ENCODE results near the gene NRG3. TPM values are rescaled to one million over a fixed set of nuclear protein-coding genes. Genes with fewer than 3 reads are reported as not detected.

The NRG3 gene
- total and polyA plus RNA-seq, 2 donors (not counting 1 experiment from before 2014, with no cell fraction given): 0.06 TPM; not detected in 1

DNA sequence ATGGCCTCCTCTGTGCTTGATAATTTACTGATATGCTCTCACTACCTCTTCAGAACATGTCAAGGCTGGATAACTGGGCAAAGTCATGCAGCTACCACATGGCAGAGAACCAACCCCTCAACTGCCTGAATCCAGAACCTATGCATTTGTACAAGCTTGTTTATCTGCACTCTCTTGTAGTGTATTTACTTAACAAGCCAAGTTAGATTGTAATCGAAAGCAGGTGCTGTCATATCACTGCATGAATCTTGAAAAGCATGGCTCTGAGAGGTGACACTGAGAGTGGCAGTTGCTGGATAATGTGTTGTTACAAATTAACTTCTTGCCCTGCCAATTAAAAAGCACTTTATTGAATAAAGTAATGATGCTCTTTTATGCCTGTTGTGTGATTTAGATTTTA is 588.6 kb downstream of the NRG3 start:
- Mint-ChIP-seq H3K27ac (no peak overlapping the region), H3K4me3 (no peak overlapping the region), H3K27me3 (no peaks in the 10 kb centered on the region), H3K4me1 (no peaks in the 10 kb centered on the region), H3K9me3 (ENCODE audit: insufficient read depth) (peaks cover 6% of the 10 kb centered on the region)
- Histone ChIP-seq H3K27me3 (replicated peaks in 1 of 4; ENCODE audit: control extremely low read depth in 1 of 4, control insufficient read depth in 3 of 4, insufficient read depth in 4 of 4, low read length in 3 of 4) (no peaks in the 10 kb centered on the region), H3K9me3 (ENCODE audit: control extremely low read depth in 1 of 3, control insufficient read depth in 2 of 3, insufficient read depth in 1 of 3, low read length in 2 of 3) (no peaks in the 10 kb centered on the region), H3K27ac (ENCODE audit: low read length in 2 of 2) (no peak overlapping the region), H3K9ac (ENCODE audit: low read length) (no peak overlapping the region), H3K4me3 (ENCODE audit: control extremely low read depth in 1 of 5, extremely low read depth in 1 of 5, insufficient read depth in 1 of 5, low read depth in 2 of 5, low read length in 4 of 5) (no peak overlapping the region), H3K4me2 (replicated peaks; ENCODE audit: low read depth, low read length, poor library complexity, severe bottlenecking) (no peak overlapping the region), H2AFZ (ENCODE audit: insufficient read depth, low read depth, low read length, poor library complexity, severe bottlenecking) (no peak overlapping the region), H3K36me3 (replicated peaks in 1 of 2; ENCODE audit: control extremely low read depth in 1 of 2, control insufficient read depth in 1 of 2, extremely low read depth in 1 of 2, insufficient read depth in 2 of 2, low read length in 1 of 2) (no peaks in the 10 kb centered on the region), H3K79me2 (ENCODE audit: control insufficient read depth, insufficient read depth, low read length) (no peaks in the 10 kb centered on the region), H4K20me1 (ENCODE audit: control insufficient read depth, insufficient read depth, low read length, poor library complexity, severe bottlenecking) (no peaks in the 10 kb centered on the region), H3K4me1 (ENCODE audit: control insufficient read depth in 2 of 2, insufficient read depth in 2 of 2, low read length in 2 of 2) (no peaks in the 10 kb centered on the region)
- no peak for TF ChIP-seq EZH2 (IDR thresholded peaks at IDR 0.05; ENCODE audit: borderline replicate concordance, insufficient read depth, low read depth, low read length, poor library complexity, severe bottlenecking)
- TF ChIP-seq CTCF (IDR thresholded peaks at IDR 0.05): no peak
- intact Hi-C loops (cut with micrococcal nuclease): no loop called here
- ChIA-PET POLR2A (no interaction called here), CTCF (no interaction called here)
- DNase-seq (no peak), ATAC-seq (ENCODE audit: low read depth) (no peak)
- no CpG with 5 or more reads among the region's 1 CpG for WGBS (ENCODE audit: insufficient coverage)

DNA sequence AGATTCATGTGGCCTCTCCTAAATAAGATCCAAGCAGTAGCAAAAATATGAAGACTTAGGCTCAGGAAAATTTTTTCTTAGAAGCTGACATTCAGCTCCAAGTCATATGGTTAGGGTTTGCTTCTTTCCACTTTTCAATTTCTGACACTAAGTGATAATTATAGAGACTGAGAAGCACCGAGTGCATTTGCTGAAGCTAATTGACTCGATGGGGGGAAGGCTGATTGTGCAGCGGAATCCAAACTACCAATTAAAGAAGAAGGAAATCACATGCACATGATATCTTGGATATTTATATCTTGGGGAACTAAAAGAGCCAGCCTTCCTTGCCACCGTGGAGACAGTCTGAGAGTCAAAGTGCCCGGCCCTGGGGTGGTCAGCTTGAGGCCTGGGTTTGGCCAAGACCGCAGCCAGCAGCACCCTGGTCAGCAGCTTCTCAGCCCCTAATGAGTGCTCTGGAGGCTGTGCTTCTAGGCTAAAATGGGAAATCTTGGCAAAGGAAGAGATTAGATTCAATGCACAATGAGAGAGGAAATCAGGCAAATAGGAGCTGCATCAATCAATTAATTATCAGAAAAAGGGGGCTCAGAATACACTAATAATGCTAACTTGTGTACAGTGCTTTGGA is 589.3 kb downstream of the NRG3 start:
- no peaks in the 10 kb centered on the region for H3K27me3 ChIP-seq (replicated peaks in 1 of 4; ENCODE audit: control extremely low read depth in 1 of 4, control insufficient read depth in 3 of 4, insufficient read depth in 4 of 4, low read length in 3 of 4)
- Mint-ChIP-seq H3K27ac (no peak overlapping the region), H3K4me1 (no peaks in the 10 kb centered on the region), H3K27me3 (no peaks in the 10 kb centered on the region), H3K9me3 (ENCODE audit: insufficient read depth) (peaks cover 6% of the 10 kb centered on the region), H3K4me3 (no peak overlapping the region)
- no peaks in the 10 kb centered on the region for H3K79me2 ChIP-seq (ENCODE audit: control insufficient read depth, insufficient read depth, low read length)
- H3K9me3 ChIP-seq (ENCODE audit: control extremely low read depth in 1 of 3, control insufficient read depth in 2 of 3, insufficient read depth in 1 of 3, low read length in 2 of 3): no peaks in the 10 kb centered on the region
- H3K4me1 ChIP-seq (ENCODE audit: control insufficient read depth in 2 of 2, insufficient read depth in 2 of 2, low read length in 2 of 2): no peaks in the 10 kb centered on the region
- H3K4me2 ChIP-seq (replicated peaks; ENCODE audit: low read depth, low read length, poor library complexity, severe bottlenecking): no peak overlapping the region
- no peak overlapping the region for H3K4me3 ChIP-seq (ENCODE audit: control extremely low read depth in 1 of 5, extremely low read depth in 1 of 5, insufficient read depth in 1 of 5, low read depth in 2 of 5, low read length in 4 of 5)
- H4K20me1 ChIP-seq (ENCODE audit: control insufficient read depth, insufficient read depth, low read length, poor library complexity, severe bottlenecking): no peaks in the 10 kb centered on the region
- 69% methylated on average over 3 of the region's 6 CpGs for WGBS (ENCODE audit: insufficient coverage)
- no peak for ATAC-seq (ENCODE audit: low read depth)
- no peak overlapping the region for H2AFZ ChIP-seq (ENCODE audit: insufficient read depth, low read depth, low read length, poor library complexity, severe bottlenecking)
- TF ChIP-seq EZH2 (IDR thresholded peaks at IDR 0.05; ENCODE audit: borderline replicate concordance, insufficient read depth, low read depth, low read length, poor library complexity, severe bottlenecking) (no peak), CTCF (IDR thresholded peaks at IDR 0.05) (no peak)
- H3K27ac ChIP-seq (ENCODE audit: low read length in 2 of 2): no peak overlapping the region
- intact Hi-C loops (cut with micrococcal nuclease): no loop called here
- CTCF ChIA-PET: no interaction called here
- no peaks in the 10 kb centered on the region for H3K36me3 ChIP-seq (replicated peaks in 1 of 2; ENCODE audit: control extremely low read depth in 1 of 2, control insufficient read depth in 1 of 2, extremely low read depth in 1 of 2, insufficient read depth in 2 of 2, low read length in 1 of 2)
- H3K9ac ChIP-seq (ENCODE audit: low read length): no peak overlapping the region
- no peak for DNase-seq
- POLR2A ChIA-PET: no interaction called here
